OCI-LY1 (cell line): ENCODE results near the gene NMNAT1.
"Not testable (repeated sequence)": the region's sequence is repeated elsewhere in the genome, so short reads cannot be mapped to it uniquely, and the experiment has no call there.

Experiments
- EZH2 ChIP-seq: fragments of 200-600 bp; sonication (generic), shearing (Covaris generic); IDR thresholded peaks from 2 replicates; pipeline ENCODE4 v1.8.0; 2017; ENCODE audit warnings: borderline replicate concordance, mixed run types, mild to moderate bottlenecking, antibody characterized with exemption, low read length, moderate library complexity, mixed read lengths
- TF ChIP-seq, protein P1 (sequence below): fragments of 200-600 bp; sonication (generic), shearing (Covaris generic); IDR thresholded peaks from 2 replicates; pipeline ENCODE4 v1.5.1; 2017; ENCODE audit warnings: mild to moderate bottlenecking, antibody characterized with exemption, low read length, moderate library complexity, mixed read lengths

- TF ChIP-seq, protein P1, sequence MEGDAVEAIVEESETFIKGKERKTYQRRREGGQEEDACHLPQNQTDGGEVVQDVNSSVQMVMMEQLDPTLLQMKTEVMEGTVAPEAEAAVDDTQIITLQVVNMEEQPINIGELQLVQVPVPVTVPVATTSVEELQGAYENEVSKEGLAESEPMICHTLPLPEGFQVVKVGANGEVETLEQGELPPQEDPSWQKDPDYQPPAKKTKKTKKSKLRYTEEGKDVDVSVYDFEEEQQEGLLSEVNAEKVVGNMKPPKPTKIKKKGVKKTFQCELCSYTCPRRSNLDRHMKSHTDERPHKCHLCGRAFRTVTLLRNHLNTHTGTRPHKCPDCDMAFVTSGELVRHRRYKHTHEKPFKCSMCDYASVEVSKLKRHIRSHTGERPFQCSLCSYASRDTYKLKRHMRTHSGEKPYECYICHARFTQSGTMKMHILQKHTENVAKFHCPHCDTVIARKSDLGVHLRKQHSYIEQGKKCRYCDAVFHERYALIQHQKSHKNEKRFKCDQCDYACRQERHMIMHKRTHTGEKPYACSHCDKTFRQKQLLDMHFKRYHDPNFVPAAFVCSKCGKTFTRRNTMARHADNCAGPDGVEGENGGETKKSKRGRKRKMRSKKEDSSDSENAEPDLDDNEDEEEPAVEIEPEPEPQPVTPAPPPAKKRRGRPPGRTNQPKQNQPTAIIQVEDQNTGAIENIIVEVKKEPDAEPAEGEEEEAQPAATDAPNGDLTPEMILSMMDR: not testable (repeated sequence)
- TF ChIP-seq EZH2: not testable (repeated sequence)
Observed at GRCh38 chr1:10020678-10021077, 77.4 kb downstream of the NMNAT1 start.
